HL-60/S4 (cell line): ENCODE results near the gene EEIG1.

ENCODE experiments used
- in situ Hi-C: fragments of 300-500 bp; cut with MboI; formaldehyde crosslinking; loops from 2 replicates; pipeline ENCODE4 v1.14.3; 2022; ENCODE audit warnings: low sequenced_read_pairs

Gene EEIG1

GRCh38 chr9:127975376-127976315 is 5.1 kb downstream of the EEIG1 start:
- in situ Hi-C loops: no loop called here

GRCh38 chr9:127974769-127975261 is 6.0 kb downstream of the EEIG1 start:
- in situ Hi-C loops: no loop called here

- in situ Hi-C loops: no loop called here
These were observed 6.6 kb downstream of the EEIG1 start for GRCh38 chr9:127974001-127974768.

GRCh38 chr9:127973169-127974000 is 7.4 kb downstream of the EEIG1 start:
- in situ Hi-C loops: no loop called here

- in situ Hi-C loops: no loop called here
These were observed 8.4 kb downstream of the EEIG1 start for GRCh38 chr9:127972236-127972871.

- in situ Hi-C loops: no loop called here
These were observed 9.2 kb downstream of the EEIG1 start for GRCh38 chr9:127971357-127972235.

GRCh38 chr9:127970401-127971313 is 10.1 kb downstream of the EEIG1 start:
- in situ Hi-C loops: no loop called here

- in situ Hi-C loops: no loop called here
These were observed 11.9 kb downstream of the EEIG1 start for GRCh38 chr9:127968700-127969383.

GRCh38 chr9:127968042-127968441 is 12.7 kb downstream of the EEIG1 start:
- in situ Hi-C loops: no loop called here

- in situ Hi-C loops: no loop called here
These were observed 13.5 kb downstream of the EEIG1 start for GRCh38 chr9:127967151-127967809.

- in situ Hi-C loops: no loop called here
These were observed 14.2 kb downstream of the EEIG1 start for GRCh38 chr9:127966416-127967150.

GRCh38 chr9:127965953-127966352 is 14.8 kb downstream of the EEIG1 start:
- in situ Hi-C loops: no loop called here

- in situ Hi-C loops: no loop called here
These were observed 17.3 kb downstream of the EEIG1 start for GRCh38 chr9:127963359-127964064.

GRCh38 chr9:127963041-127963358 is 17.8 kb downstream of the EEIG1 start:
- in situ Hi-C loops: no loop called here

GRCh38 chr9:127962278-127962677 is 18.5 kb downstream of the EEIG1 start:
- in situ Hi-C loops: no loop called here

GRCh38 chr9:127961613-127962155 is 19.1 kb downstream of the EEIG1 start:
- in situ Hi-C loops: no loop called here
